SK-N-MC (cell line): Measurements from ENCODE around the gene MACF1.

Experiments used
- DNase-seq: peaks from one replicate; pipeline ENCODE4 v3.0.0-alpha.2; 2011; ENCODE audit warnings: low read depth, low spot score
- H3K27ac ChIP-seq: fragments of 200-600 bp; sonication (generic); 2 replicates; pipeline ENCODE4 v1.5.1; 2016; ENCODE audit warnings: mixed run types
- H3K36me3 ChIP-seq: fragments of 200-600 bp; sonication (generic); 2 replicates; pipeline ENCODE4 v1.6.1; 2017; ENCODE audit warnings: antibody characterized with exemption, low read length, mixed read lengths; ENCODE audit not compliant: insufficient read depth
- H3K4me3 ChIP-seq: fragments of 200-600 bp; sonication (generic); 2 replicates; pipeline ENCODE4 v1.5.1; 2016
- H3K9ac ChIP-seq: fragments of 200-600 bp; sonication (generic); 2 replicates; pipeline ENCODE4 v1.8.0; 2017; ENCODE audit warnings: mixed run types, mixed read lengths; ENCODE audit not compliant: insufficient read length
- H3K9me3 ChIP-seq: fragments of 200-600 bp; sonication (generic); 2 replicates; pipeline ENCODE4 v1.6.1; 2017; ENCODE audit warnings: low read depth, mild to moderate bottlenecking, antibody characterized with exemption, low read length, moderate library complexity, mixed read lengths
- EZH2 ChIP-seq: fragments of 200-600 bp; sonication (generic); IDR thresholded peaks from one replicate; pipeline ENCODE4 v1.6.1; 2017; ENCODE audit warnings: antibody characterized with exemption
- FOXP2 ChIP-seq: optimal IDR thresholded peaks from 2 replicates; pipeline ENCODE3; 2011; ENCODE audit warnings: mild to moderate bottlenecking, moderate library complexity; ENCODE audit not compliant: insufficient read depth; ENCODE audit errors: extremely low read length, control extremely low read depth
- POLR2AphosphoS5 ChIP-seq: IDR thresholded peaks from 2 replicates; pipeline ENCODE4 v1.6.1; 2012; ENCODE audit warnings: mild to moderate bottlenecking, low read depth, low read length, borderline replicate concordance

MACF1 gene

GRCh38 chr1:39272027-39272797 is 67.7 kb downstream of the MACF1 start:
- Histone ChIP-seq H3K36me3 (no peaks in the 10 kb centered on the region), H3K9me3 (no peaks in the 10 kb centered on the region), H3K4me3 (no peak overlapping the region), H3K9ac (no peak overlapping the region), H3K27ac (no peak overlapping the region)
- no peak for TF ChIP-seq FOXP2
- no peak for TF ChIP-seq EZH2
- no peak for TF ChIP-seq POLR2AphosphoS5
- DNase-seq = no peak

DNA sequence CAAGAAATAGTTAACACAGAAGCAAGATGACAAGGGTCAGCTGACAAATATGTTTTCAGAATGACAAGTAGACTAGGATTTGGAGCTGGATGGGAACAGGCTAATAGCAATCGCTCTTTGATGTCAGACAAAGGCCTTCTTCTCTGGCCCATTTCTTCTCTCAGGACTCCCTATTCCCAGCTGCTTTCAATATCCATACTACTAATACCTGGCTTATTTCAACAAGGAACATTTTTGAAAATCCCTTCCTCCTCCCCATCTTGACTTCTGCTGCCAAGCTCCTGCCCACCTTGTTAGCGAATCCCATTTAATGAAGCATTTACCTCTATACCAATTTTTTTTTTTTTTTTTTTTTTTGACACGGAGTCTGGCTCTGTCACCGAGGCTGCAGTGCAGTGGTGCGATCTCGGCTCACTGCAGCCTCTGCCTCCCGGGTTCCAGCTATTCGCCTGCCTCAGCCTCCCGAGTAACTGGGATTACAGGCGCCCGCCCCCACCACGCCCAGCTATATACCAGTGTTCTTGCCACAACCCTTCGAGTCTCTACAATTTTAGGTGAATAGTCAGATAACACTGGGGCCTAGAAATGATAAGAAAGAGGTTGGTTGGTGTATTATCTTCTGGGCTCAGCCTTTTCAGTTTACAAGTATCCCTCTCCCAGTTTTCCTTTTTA is 68.4 kb downstream of the MACF1 start:
- no peak for DNase-seq
- Histone ChIP-seq H3K9me3 (no peaks in the 10 kb centered on the region), H3K36me3 (no peaks in the 10 kb centered on the region), H3K27ac (no peak overlapping the region), H3K9ac (no peak overlapping the region), H3K4me3 (no peak overlapping the region)
- TF ChIP-seq EZH2 (no peak), FOXP2 (no peak), POLR2AphosphoS5 (no peak)

DNA sequence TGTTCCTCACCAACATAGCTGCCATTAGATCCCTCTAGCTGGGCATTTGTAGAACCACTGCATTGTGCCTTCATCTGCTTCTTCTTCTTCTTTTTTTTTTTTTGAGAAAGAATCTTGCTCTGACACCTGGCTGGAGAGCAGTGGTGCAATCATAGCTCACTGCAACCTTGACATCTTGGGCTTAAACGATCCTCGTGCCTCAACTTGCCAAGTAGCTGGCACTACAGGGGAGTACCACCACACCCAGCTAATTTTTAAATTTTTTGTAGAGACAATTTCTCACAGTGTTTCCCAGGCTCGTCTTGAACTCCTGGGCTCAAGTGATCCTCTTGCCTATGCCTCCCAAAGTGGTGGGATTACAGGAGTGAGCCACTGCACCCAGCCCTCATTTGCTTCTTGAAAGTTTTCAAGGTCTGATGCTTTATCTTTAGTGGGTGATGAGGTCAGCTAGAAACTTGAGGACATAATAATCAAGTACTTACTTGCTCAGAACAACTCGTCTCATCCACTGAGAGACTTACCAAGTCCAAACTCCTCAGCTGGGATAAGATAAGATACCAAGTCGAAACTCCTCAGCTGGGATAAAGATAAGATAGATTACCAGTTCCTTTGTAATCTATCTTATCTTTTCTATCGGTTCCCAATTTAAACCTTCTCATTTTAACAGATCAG is 71.5 kb downstream of the MACF1 start:
- Histone ChIP-seq H3K36me3 (no peaks in the 10 kb centered on the region), H3K9me3 (no peaks in the 10 kb centered on the region), H3K4me3 (no peak overlapping the region), H3K9ac (no peak overlapping the region), H3K27ac (no peak overlapping the region)
- DNase-seq = no peak
- no peak for TF ChIP-seq POLR2AphosphoS5

DNA sequence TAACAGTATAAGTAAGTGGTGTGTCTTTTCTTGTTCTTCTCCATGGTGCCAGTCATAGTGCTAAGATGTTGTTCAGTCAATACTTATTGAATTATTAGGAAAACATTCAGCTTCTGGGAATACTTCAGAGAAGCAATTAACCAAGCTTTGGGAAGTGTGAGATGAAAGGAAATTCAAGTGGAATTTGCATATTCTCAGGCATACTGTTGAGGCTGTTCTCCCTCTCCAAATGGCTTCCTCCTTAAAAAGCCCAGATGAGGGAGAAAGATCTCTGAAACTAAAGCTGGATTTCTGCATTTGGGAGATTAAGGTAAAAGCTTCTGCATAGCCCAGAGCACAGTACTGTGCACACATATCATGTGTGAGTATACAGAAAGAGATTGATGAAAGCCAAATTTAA is 73.4 kb downstream of the MACF1 start:
- DNase-seq = no peak
- H3K4me3 ChIP-seq = no peak overlapping the region
- H3K9ac ChIP-seq = no peak overlapping the region
- H3K36me3 ChIP-seq = no peaks in the 10 kb centered on the region
- H3K27ac ChIP-seq = no peak overlapping the region
- H3K9me3 ChIP-seq = no peaks in the 10 kb centered on the region
- no peak for TF ChIP-seq FOXP2
- no peak for TF ChIP-seq EZH2
- no peak for TF ChIP-seq POLR2AphosphoS5

DNA sequence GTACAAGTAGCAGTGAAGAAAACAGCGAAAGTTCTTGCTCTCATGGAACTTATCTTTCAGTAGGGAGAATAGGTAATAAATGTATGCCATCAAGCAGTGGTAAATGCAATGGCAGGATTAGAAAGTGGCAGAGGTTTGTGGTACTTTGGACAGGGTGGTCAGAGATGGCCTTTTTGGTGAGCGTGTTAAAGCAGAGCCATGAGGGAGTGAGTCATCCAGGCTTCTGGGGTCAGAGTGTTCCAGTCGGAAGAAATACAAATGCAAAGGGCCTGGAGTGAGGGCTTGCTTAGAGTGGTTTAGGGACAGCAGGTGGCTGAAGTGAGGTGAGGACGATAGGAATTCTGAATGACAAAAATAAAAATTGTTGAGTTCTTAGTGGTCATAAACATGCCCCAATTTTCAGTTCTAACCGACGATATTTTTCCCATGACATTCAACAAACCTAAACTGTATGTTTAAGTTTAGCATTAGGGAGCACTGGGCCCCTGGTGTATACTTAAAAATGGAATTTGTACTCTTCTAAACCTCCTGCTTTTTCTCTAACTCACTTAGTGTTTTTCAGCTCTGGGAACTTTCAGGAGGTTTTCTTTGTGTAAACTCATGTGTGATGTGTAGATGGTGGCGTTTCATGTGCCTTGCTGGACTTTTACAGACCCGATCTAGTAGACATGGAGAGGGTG is 78.2 kb downstream of the MACF1 start:
- no peak for TF ChIP-seq EZH2
- TF ChIP-seq FOXP2 = no peak
- no peak for TF ChIP-seq POLR2AphosphoS5

DNA sequence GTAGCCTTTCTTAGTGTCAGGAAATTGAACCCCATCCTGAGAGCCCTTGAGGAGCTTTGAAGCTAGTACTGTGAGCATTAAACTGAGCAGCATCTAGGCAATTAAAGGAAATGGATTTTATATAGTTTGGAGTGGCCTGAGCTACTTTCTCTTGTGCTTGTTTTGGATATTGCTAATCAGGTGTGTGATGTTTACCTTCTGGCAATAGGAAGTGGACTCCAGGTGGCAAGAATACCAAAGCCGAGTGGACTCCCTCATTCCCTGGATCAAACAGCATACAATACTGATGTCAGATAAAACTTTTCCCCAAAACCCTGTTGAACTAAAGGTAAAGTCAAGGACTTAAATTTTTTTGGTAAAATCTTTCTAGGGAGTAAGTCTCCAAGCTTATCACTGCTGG is 79.4 kb downstream of the MACF1 start:
- DNase-seq = no peak
- TF ChIP-seq FOXP2 = no peak
- TF ChIP-seq EZH2 = no peak
- TF ChIP-seq POLR2AphosphoS5 = no peak
- H3K36me3 ChIP-seq = no peaks in the 10 kb centered on the region

More for the DNA sequence above, 78.2 kb downstream of the MACF1 start:
- Histone ChIP-seq H3K4me3 (no peak overlapping the region), H3K9ac (no peak overlapping the region), H3K27ac (no peak overlapping the region), H3K9me3 (no peaks in the 10 kb centered on the region), H3K36me3 (no peaks in the 10 kb centered on the region)
- no peak for DNase-seq

DNA sequence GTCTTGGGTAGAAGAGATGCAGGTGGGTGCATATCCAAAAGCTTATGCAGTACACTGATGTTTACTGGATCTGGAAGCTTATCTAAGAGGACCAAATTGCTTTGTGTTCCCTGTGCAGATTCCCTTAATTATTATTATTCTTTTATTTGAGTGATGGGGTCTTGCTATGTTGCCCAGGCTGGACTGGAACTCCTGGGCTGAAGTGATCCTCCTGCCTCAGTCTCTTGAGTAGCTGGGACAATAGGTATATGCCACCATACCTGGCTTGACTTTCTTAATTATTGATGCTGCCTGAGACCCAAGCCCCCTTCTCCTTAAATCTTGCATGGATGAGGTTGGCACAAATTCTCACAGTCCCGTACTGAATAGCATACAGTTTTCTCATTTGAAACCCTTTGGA is 83.0 kb downstream of the MACF1 start:
- TF ChIP-seq EZH2 (no peak), FOXP2 (no peak), POLR2AphosphoS5 (no peak)
- DNase-seq = no peak
- Histone ChIP-seq H3K4me3 (no peak overlapping the region), H3K36me3 (no peaks in the 10 kb centered on the region), H3K9ac (no peak overlapping the region), H3K9me3 (no peaks in the 10 kb centered on the region), H3K27ac (no peak overlapping the region)

More for the DNA sequence above, 79.4 kb downstream of the MACF1 start:
- Histone ChIP-seq H3K9me3 (no peaks in the 10 kb centered on the region), H3K4me3 (no peak overlapping the region), H3K9ac (no peak overlapping the region), H3K27ac (no peak overlapping the region)
